GM12878 (cell line): Measurements from ENCODE around the gene IKZF1. TPM values are rescaled to one million over a fixed set of nuclear protein-coding genes. Genes with fewer than 3 reads are reported as not detected.

Source experiments
- ATAC-seq: fragments of 200-7000 bp; cut with Tn5 transposase; 3 replicates; pipeline ENCODE4 v1.9.1; 2020; ENCODE audit warnings: mild to moderate bottlenecking, moderate library complexity
- BruUV-seq: library from RNA; stranded (reverse); fragments of 400-500 nt; replicated peaks from 2 replicates; lab custom pipeline; 2021; lab: Mats Ljungman, UMichigan
- CTCF ChIA-PET: fragments of 300-600 bp; sonication (Branson Sonifier 250); formaldehyde crosslinking; extraction: SDS; loops from one replicate; lab custom pipeline; 2021; ENCODE audit warnings: inconsistent platforms; lab: Yijun Ruan, JAX
- POLR2A ChIA-PET: fragments of 350-600 bp; formaldehyde crosslinking; extraction: SDS; loops from one replicate; lab custom pipeline; 2021; ENCODE audit warnings: inconsistent platforms; lab: Charles Lee
- RAD21 ChIA-PET: fragments of 300-600 bp; sonication (Branson Sonifier 250); formaldehyde crosslinking; loops from one replicate; lab custom pipeline; 2023; ENCODE audit warnings: antibody characterized with exemption; ENCODE audit not compliant: unreplicated experiment; lab: Charles Lee
- SMC1A ChIA-PET: fragments of 300-600 bp; sonication (Branson Sonifier 250); formaldehyde crosslinking; loops from one replicate; lab custom pipeline; 2023; ENCODE audit not compliant: unreplicated experiment, uncharacterized antibody; lab: Charles Lee
- DNase-seq: peaks from one replicate; pipeline ENCODE4 v3.0.0-alpha.2; 2011; ENCODE audit warnings: low read depth, low spot score
- FAIRE-seq: peaks from 3 replicates; lab custom pipeline; 2011; peaks lifted over from hg19 to GRCh38; lab: Jason Lieb, UNC
- H2AFZ ChIP-seq: 2 replicates; pipeline ENCODE4 v1.6.0; 2011; ENCODE audit warnings: low read depth, low read length, control low read depth; ENCODE audit not compliant: control insufficient read depth
- H3K27ac ChIP-seq: 2 replicates; pipeline ENCODE4 v1.5.1; 2011; ENCODE audit warnings: control low read depth; ENCODE audit not compliant: control insufficient read depth, insufficient read depth
- H3K27me3 ChIP-seq, 2 experiments: replicated peaks in 1 of 2; 2 replicates each; pipeline versions ENCODE4 v1.6.0 to v1.6.1; 2011; ENCODE audit warnings: low read length in 1 of 2; ENCODE audit not compliant: control insufficient read depth in 2 of 2, insufficient read depth in 2 of 2
- H3K36me3 ChIP-seq, 2 experiments: 2 replicates each; pipeline ENCODE4 v1.5.1; 2011; ENCODE audit warnings: low read length in 1 of 2; ENCODE audit not compliant: control insufficient read depth in 2 of 2, insufficient read depth in 2 of 2
- H3K4me1 ChIP-seq: 2 replicates; pipeline ENCODE4 v1.6.1; 2011; ENCODE audit warnings: mild to moderate bottlenecking, low read length, moderate library complexity, mixed read lengths; ENCODE audit not compliant: control insufficient read depth, insufficient read depth
- H3K4me2 ChIP-seq: 2 replicates; pipeline ENCODE4 v1.6.0; 2011; ENCODE audit warnings: control low read depth; ENCODE audit not compliant: control insufficient read depth, insufficient read depth
- H3K4me3 ChIP-seq: fragments of 200-600 bp; sonication (generic); 2 replicates; pipeline ENCODE4 v1.5.1; 2016
- H3K79me2 ChIP-seq: 2 replicates; pipeline ENCODE4 v1.6.0; 2011; ENCODE audit warnings: low read length; ENCODE audit not compliant: control insufficient read depth, insufficient read depth
- H3K9ac ChIP-seq: 2 replicates; pipeline ENCODE4 v1.8.0; 2011; ENCODE audit warnings: low read length, control low read depth, mixed read lengths; ENCODE audit not compliant: control insufficient read depth, insufficient read depth
- H3K9me3 ChIP-seq: replicated peaks from 3 replicates; pipeline ENCODE4 v1.5.1; 2011; ENCODE audit warnings: mild to moderate bottlenecking, low read length; ENCODE audit not compliant: control insufficient read depth, insufficient read depth
- H4K20me1 ChIP-seq: 2 replicates; pipeline ENCODE4 v1.6.0; 2011; ENCODE audit not compliant: control insufficient read depth, insufficient read depth
- KAT2A ChIP-seq: conservative IDR thresholded peaks from 2 replicates; pipeline ENCODE4 v1.6.1; 2011; ENCODE audit warnings: low read depth, low read length; ENCODE audit not compliant: control insufficient read depth
- MLLT1 ChIP-seq: fragments of 450-650 bp; IDR thresholded peaks from 2 replicates; pipeline ENCODE4 v1.6.1; 2016; ENCODE audit warnings: mild to moderate bottlenecking
- NFIC ChIP-seq: IDR thresholded peaks from 2 replicates; pipeline ENCODE4 v1.6.1; 2012; ENCODE audit warnings: low read depth, mild to moderate bottlenecking, inconsistent platforms, low read length, moderate library complexity
- RAD51 ChIP-seq: fragments of 450-650 bp; IDR thresholded peaks from 2 replicates; pipeline ENCODE4 v1.6.1; 2016; ENCODE audit warnings: moderate library complexity, mild to moderate bottlenecking, inconsistent platforms
- SKIL ChIP-seq: fragments of 450-650 bp; IDR thresholded peaks from 2 replicates; pipeline ENCODE4 v1.6.1; 2017; ENCODE audit warnings: mild to moderate bottlenecking, low read depth, inconsistent platforms; ENCODE audit not compliant: poor library complexity, severe bottlenecking
- SMC3 ChIP-seq: IDR thresholded peaks from 2 replicates; pipeline ENCODE4 v1.6.1; 2011; ENCODE audit warnings: low read length, improper control_type of control experiment, borderline replicate concordance
- ZNF687 ChIP-seq: fragments of 450-650 bp; IDR thresholded peaks from 2 replicates; pipeline ENCODE4 v1.6.1; 2017; ENCODE audit warnings: mild to moderate bottlenecking, moderate library complexity
- WGBS: methylation state at CpG from one replicate; pipeline ENCODE4 v1.1.6; 2016; ENCODE audit warnings: low lambda C conversion rate; ENCODE audit not compliant: insufficient replicate concordance, insufficient coverage; ENCODE audit errors: missing lambda C conversion rate; 5-methylcytosine and 5-hydroxymethylcytosine counted together
- in situ Hi-C: fragments of 300-500 bp; cut with MboI; formaldehyde crosslinking; loops from 9 replicates; pipeline ENCODE4 v1.14.3; 2018; ENCODE audit warnings: mixed read lengths
- intact Hi-C: fragments of 100-400 bp; cut with micrococcal nuclease; formaldehyde crosslinking; loops from one replicate; pipeline ENCODE4 v1.14.2; 2022; ENCODE audit not compliant: unreplicated experiment
- polyA plus RNA-seq, 11 experiments: library from polyadenylated mRNA; depleted of rRNA in 4 of 11; unstranded in 6 of 11; stranded (reverse) in 5 of 11; fragments of >200 nt; fragmentation: Nextera tagmentation in 4 of 11; fragmentation: Illumina TruSeq in 1 of 11; extraction: Ambion mirVana in 4 of 11; extraction: Trizol in 1 of 11; gene quantifications; 1 replicate in 1 of 11; 2 replicates in 10 of 11; pipeline versions ENCODE4 v1.2.1 to v1.2.3, GENCODE V29; 2011 to 2016; ENCODE audit warnings: inconsistent platforms in 2 of 11, missing spikeins in 2 of 11, low read depth in 1 of 11
- total RNA-seq, 4 experiments: library from RNA; depleted of rRNA in 3 of 4; stranded (reverse); fragments of >200 nt in 3 of 4; fragmentation: Illumina TruSeq in 1 of 4; extraction: Trizol in 1 of 4; gene quantifications; 2 replicates each; pipeline versions ENCODE4 v1.2.1 to v1.2.3, GENCODE V29; 2013 to 2021

IKZF1 gene
- total and polyA plus RNA-seq, 10 of the 15 experiments (the other 5 are each of a cell fraction or from before 2014, with no cell fraction given), result 27.2 to 125 (median 71.6) TPM

GRCh38 chr7:50397320-50397970 lies 92.9 kb downstream of the IKZF1 start (continued):
- peak; percentile 77 for TF ChIP-seq NFIC

- Histone ChIP-seq H2AFZ (no peak overlapping the region), H3K9me3 (no peaks in the 10 kb centered on the region; the same call in 2 of the 3 replicates), H3K79me2 (no peaks in the 10 kb centered on the region; the same call in 1 of the 2 replicates), H3K4me1 (peaks cover 37% of the 10 kb centered on the region), H3K4me3 (no peak overlapping the region), H4K20me1 (no peaks in the 10 kb centered on the region), H3K27ac (no peak overlapping the region; the same call in 1 of the 2 replicates), H3K9ac (no peak overlapping the region), H3K36me3 (peaks cover 13 to 25% of the 10 kb centered on the region in 2 experiments; a peak in 3 of 4 replicates)
- ChIA-PET POLR2A (interaction anchor here (0.6 to 1.2 kb wide), 2 partner anchors 10 to 46 kb away, joined by 3 read pairs; no protein-coding TSS in a partner anchor), RAD21 (no interaction called here), SMC1A (interaction anchor here (0.9 to 3.0 kb wide), 8 partner anchors 10 to 198 kb away, joined by 3 to 13 read pairs (median 3); no protein-coding TSS in a partner anchor), CTCF (interaction anchor here (1.0 to 3.4 kb wide), 4 partner anchors 15 to 65 kb away, joined by 3 to 17 read pairs (median 4); no protein-coding TSS in a partner anchor)
- intact Hi-C loops (no loop called here), in situ Hi-C loops (no loop called here)
- no TSS peak for BruUV-seq
- no peak for DNase-seq
- WGBS, result 6% methylated on average over 1 of the region's 1 CpG
- TF ChIP-seq ZNF687 (no peak), RAD51 (no peak), KAT2A (no peak), MLLT1 (no peak), SKIL (no peak), SMC3 (no peak)
- TF ChIP-seq, all 136 proteins: peak for 0
- Histone ChIP-seq H3K4me2 (0 out of 2 replicates have a peak overlapping the region, but pooled peaks have one; percentile 23), H3K27me3 (no peaks in the 10 kb centered on the region)
- FAIRE-seq (no peak), ATAC-seq (peak; percentile 13; the same call in 2 of the 3 replicates)
These were observed 93.4 kb downstream of the IKZF1 start for GRCh38 chr7:50397971-50398324.
